Measurements from ENCODE around the gene PNMA3.
A peak's percentile ranks its signal among the peaks of the same experiment; 100 is the strongest.
"Not testable (repeated sequence)": the region's sequence is repeated elsewhere in the genome, so short reads cannot be mapped to it uniquely, and the experiment has no call there.

Gene PNMA3

GRCh38 chrX:153055871-153056749 lies at the start of gene PNMA3:
Gene PNMA3, plus strand, starts transcription at chrX:153056470. Its CDS starts 586 bp downstream, at chrX:153057056.
- DNase-seq: no peak

DNA sequence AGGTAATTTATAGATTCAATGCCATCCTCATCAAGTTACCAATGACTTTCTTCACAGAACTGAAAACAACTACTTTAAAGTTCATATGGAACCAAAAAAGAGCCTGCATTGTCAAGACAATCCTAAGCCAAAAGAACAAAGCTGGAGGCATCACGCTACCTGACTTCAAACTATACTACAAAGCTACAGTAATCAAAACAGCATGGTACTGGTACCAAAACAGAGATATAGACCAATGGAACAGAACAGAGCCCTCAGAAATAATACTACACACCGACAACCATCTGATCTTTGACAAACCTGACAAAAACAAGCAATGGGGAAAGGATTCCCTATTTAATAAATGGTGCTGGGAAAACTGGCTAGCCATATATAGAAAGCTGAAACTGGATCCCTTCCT lies 39.1 kb upstream of the PNMA3 start:
- DNase-seq: not testable (repeated sequence)

DNA sequence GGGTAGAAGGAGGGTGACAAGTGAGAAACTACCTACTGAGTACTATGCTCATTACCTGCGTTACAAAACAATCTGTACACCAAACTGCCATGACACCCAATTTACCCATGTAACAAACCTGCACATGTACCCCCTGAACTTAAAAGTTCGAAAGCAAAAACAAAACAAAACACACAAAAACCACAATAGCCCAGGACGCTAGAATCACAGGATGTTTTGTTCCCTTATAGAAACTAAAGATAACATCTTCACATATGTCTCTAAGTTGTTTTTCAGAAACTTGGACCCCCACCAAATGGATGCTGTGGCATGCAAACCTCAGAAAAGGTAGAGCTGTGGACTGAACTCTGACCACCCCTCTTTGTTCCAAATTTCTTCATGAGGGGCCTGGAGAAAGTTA lies 37.1 kb upstream of the PNMA3 start:
- DNase-seq: no peak

- DNase-seq: not testable (repeated sequence)
Observed at GRCh38 chrX:153026501-153026900, 29.8 kb upstream of the PNMA3 start.

DNA sequence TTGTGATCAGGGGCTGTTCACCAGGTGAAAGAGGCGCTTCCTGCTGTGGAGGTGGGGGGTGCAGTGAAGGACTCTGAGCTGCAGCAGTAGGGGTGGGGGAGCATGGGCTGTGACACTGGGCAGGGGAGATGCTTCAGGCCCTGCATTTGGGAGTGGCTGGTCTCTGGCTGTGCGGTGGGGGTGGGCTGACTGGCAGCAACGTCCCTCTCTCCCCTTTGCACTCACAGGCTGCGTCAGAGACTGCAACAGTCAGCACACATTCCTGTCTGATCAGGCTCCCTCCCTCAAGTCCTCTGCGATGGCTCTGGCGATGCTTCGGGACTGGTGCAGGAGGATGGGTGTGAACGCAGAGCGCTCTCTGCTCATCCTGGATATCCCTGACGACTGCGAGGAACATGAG lies 27.8 kb upstream of the PNMA3 start:
- not testable (repeated sequence) for DNase-seq

GRCh38 chrX:153029162-153029561 lies 27.1 kb upstream of the PNMA3 start:
- no peak for DNase-seq

- DNase-seq: no peak
Observed at GRCh38 chrX:153029875-153030274, 26.4 kb upstream of the PNMA3 start.

DNA sequence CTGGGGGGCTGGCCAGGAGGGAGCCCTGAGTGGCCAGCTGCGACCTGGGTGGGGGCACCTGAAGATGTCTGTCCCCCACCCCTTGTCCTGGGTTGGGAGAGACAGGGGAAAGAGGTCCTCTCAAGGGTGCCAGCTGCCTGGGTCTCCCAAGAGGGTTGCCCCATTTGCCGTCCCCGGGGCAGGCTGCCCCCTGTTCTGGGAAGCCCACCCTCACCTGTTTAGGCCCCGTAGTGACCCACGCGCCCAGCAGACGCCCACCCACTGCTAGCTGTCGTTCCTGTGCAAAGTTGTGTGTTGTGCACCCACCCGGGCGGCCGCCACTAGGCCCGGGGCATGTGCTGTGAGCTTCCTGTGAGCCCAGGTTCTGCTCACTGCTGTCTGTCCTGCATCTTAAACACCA lies 25.5 kb upstream of the PNMA3 start:
- DNase-seq: no peak

DNA sequence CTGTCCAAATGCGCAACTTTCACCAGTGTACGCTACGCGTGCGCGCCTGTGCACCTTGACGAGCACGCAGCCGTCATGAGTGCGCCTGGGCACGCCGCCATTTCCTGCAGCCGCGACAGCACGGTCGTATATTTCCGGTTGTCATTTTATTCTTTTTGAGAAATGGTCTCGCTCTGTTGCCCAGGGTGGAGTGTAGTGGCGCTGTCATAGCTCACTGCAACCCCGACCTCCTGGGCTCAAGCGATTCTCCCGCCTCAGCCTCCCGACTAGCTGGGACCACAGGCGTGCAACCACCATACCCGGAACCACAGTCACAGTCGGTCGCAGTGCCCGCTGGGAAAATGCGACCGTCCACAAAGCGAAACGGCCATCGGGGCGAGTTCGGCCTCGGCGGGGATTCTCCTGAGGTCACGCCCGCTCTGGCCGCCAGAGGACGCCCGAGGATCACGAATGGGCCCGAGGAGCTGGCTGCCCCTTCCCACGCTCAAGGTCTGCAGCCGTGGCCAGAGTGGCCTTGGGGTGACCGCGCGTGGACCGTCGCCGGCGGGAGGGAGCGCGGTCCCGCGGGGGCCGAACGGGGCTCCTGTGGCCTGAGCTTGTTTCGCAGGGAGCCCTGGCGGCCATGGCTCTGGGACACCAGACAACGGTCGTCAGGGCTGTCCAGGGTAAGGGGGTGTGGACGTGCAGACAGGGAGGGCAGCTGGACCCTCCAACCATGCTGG lies 23.7 kb upstream of the PNMA3 start:
- peak; percentile 63 to 73 for DNase-seq

DNA sequence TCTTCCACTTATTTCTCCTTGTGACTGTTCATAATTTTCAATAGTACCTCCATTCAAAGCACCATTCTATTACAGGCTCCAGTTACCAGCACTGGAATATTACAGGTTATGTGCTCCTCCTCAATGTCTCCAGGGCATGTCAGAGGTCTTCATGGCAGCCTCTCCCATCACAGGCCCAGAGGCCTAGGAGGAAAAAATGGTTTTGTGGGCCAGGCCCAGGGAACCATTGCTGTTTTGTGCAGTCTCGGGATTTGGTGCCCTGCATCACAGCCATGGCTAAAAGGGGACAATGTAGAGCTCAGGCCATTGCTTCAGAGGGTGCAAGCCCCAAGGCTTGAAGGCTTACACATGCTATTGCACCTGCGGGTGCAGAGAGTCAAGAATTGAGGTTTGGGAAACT lies 7.2 kb upstream of the PNMA3 start:
- no peak for DNase-seq

DNA sequence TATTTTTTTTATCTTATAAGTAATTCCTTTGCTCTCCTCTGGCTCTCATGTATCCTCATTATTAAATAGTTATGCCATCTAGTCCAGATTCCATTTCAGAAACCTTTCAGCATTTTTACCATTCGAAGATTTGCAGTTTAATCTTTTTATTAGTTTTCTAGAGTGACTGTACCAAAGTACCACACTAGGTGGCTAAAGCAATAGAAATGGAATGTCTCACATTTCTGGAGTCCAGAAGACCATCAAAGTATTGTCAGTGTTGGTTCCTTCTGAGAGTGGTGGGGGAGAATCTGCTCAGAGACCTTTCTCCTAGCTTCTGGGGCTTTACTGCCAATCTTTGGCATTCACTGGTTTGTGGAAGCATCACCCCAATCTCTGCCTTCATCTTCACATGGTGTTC lies 3.7 kb upstream of the PNMA3 start:
- DNase-seq: no peak

GRCh38 chrX:153057281-153057680 lies 1.0 kb downstream of the PNMA3 start:
- DNase-seq: no peak

DNA sequence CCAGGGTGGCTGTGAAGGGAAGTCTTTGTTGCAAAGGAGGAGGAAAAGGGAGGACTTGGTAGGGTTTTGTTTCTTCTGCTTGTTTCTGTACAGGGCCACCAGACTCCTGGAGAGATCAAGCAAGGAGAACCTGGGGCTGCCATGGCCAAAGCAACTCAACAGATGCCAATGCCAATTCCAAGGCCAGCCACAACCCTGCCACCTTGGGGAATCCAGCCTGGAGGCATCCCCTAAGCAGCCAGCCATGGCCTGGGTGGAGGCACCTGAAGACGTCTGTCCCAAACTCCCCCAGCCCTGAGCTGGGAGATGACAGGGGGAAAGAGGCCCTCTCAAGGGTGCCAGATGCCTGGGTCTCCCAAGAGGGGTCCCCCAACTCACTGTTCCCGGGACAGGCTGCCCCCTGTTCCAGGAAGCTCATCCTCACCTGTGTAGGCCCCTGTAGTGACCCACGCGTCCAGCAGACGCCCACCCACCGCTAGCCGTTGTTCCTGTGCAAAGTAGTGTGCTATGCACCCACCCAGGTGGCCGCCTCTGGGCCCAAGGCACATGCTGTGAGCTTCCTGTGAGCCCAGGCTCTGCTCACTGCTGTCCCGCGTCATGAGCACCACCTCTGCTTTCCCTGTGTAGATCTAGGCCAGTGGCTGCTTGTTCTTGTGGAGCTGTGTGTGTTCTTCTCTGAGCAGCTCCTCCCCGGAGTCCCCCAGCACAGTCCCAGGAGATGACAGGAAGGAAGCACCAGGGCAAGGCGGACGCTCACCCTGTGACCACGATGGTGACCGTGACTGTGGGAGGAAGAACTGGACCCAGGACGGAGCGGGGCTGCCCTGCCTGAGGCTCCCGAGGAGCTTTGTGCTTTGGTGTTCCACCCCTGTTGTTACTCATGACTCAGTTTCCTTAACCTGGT lies 3.2 kb downstream of the PNMA3 start:
- DNase-seq: no peak

DNA sequence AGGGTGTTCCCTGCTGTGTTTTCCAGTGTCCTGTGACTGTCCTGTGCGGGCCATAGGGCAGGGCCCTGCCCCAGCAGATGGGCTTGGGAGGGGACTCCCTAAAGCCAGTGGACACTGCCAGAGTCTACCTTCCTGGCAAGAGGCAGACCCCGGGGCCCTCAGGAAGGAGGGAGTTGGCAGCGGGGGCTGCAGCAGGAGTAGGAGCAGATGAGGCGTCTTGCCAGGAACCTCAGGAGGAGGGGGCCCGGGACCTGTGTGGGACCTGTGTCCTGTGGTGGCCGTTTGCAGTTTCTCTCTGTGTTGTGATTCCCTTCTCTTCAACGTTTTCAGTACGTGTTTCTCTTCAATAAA lies 3.8 kb downstream of the PNMA3 start:
- no peak for DNase-seq

DNA sequence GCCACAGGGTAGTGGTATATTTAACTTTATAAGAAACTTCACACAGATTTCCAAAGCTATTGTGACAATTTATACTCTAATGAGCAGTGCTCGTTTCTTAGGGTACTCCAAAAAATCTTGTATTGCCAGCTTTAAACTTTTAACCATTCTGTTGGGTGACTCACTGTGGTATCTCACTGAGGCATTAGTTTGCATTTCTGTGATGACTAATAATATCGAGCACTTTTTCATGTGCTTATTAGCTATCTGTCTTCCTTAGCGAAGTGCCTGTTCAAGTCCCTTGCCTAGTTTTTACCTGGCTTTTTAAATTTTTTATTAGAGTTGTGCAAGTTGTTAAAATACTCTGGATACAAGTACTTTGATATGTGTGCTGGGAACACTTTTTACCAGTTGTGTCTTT lies 5.5 kb downstream of the PNMA3 start:
- DNase-seq: no peak

GRCh38 chrX:153063315-153063714 lies 7.0 kb downstream of the PNMA3 start:
- DNase-seq: no peak

DNA sequence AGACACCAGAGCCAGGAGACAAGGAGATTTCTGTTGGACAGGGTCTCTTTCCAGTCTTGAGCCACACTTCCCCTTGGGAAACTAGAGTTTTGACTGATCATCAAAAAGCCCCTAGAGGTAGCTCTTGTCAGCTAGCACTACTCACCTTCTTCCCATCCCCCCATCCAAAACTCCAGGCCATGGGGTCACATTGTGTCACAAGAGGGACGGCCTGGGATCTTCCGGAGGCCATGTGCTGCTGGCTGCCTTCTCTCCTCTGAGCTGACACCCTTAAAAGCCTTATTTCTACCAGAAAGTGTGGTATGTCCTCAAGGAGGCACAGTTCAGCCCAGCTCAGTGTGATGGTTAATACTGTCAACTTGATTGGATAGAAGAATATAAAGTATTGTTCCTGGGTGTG lies 7.8 kb downstream of the PNMA3 start:
- DNase-seq: no peak

DNA sequence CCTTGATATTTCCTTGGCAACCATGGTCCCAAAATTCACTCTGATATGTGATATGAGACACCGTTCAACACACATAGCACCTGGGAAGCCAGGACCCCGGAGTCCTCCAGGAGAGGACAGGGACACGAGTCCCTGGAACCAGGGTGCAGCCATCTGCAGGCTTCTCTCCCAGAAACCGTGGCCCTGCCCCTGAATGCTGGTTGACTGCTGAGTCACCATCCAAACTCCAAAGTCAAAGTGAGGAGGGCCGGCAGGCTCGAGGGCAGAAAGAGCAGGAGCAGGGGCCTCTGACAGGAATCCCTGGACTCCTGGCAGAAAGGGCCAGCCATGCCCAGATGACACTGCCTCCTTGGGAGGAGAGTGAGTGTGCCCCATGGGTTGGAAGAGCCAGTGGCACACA lies 9.1 kb downstream of the PNMA3 start:
- DNase-seq: no peak

- not testable (repeated sequence) for DNase-seq
Observed at GRCh38 chrX:153066402-153066801, 10.1 kb downstream of the PNMA3 start.

- DNase-seq: not testable (repeated sequence)
Observed at GRCh38 chrX:153071909-153072583, 15.8 kb downstream of the PNMA3 start, which contains the start of gene PNMA6A. Gene PNMA6A, plus strand, starts transcription at chrX:153072454. Its CDS starts 609 bp downstream, at chrX:153073063.

- not testable (repeated sequence) for DNase-seq
Observed at GRCh38 chrX:153073331-153073730, 17.1 kb downstream of the PNMA3 start.

GRCh38 chrX:153074262-153074899 lies 18.1 kb downstream of the PNMA3 start:
- DNase-seq: no peak

All from CD4-positive, alpha-beta T cell treated with Interferon alpha-2 for 1 hour (primary cell).